Measurements from ENCODE around the gene MAPKAP1.
"Not testable (repeated sequence)": the region's sequence is repeated elsewhere in the genome, so short reads cannot be mapped to it uniquely, and the experiment has no call there.

MAPKAP1 gene

GRCh38 chr9:125411171-125411756, 295.7 kb downstream of the MAPKAP1 start:
- no peak for DNase-seq (ENCODE audit: low read depth in 2 of 2)

- DNase-seq (ENCODE audit: low read depth in 2 of 2), result no peak
Measured at GRCh38 chr9:125410522-125410894, 296.5 kb downstream of the MAPKAP1 start.

GRCh38 chr9:125409637-125410521, 297.1 kb downstream of the MAPKAP1 start:
- peak in 1 of 2 donors; percentile 7 for DNase-seq (ENCODE audit: low read depth in 2 of 2)

GRCh38 chr9:125409217-125409636, 297.8 kb downstream of the MAPKAP1 start:
- DNase-seq (ENCODE audit: low read depth in 2 of 2), result no peak

- peak; percentile 73 to 82 for DNase-seq (ENCODE audit: low read depth in 2 of 2)
Measured at GRCh38 chr9:125407974-125408900, 298.8 kb downstream of the MAPKAP1 start.

- no peak for DNase-seq (ENCODE audit: low read depth in 2 of 2)
Measured at GRCh38 chr9:125407432-125407973, 299.5 kb downstream of the MAPKAP1 start.

GRCh38 chr9:125406810-125407087, 300.3 kb downstream of the MAPKAP1 start:
- DNase-seq (ENCODE audit: low read depth in 2 of 2), result no peak

- no peak for DNase-seq (ENCODE audit: low read depth in 2 of 2)
Measured at GRCh38 chr9:125405938-125406809, 300.8 kb downstream of the MAPKAP1 start.

- no peak for DNase-seq (ENCODE audit: low read depth in 2 of 2)
Measured at GRCh38 chr9:125404733-125405132, 302.3 kb downstream of the MAPKAP1 start.

- DNase-seq (ENCODE audit: low read depth in 2 of 2), result no peak
Measured at GRCh38 chr9:125400725-125401716, 306.0 kb downstream of the MAPKAP1 start.

GRCh38 chr9:125400232-125400631, 306.8 kb downstream of the MAPKAP1 start:
- not testable (repeated sequence) for DNase-seq (ENCODE audit: low read depth in 2 of 2)

- DNase-seq (ENCODE audit: low read depth in 2 of 2), result no peak
Measured at GRCh38 chr9:125399666-125400065, 307.3 kb downstream of the MAPKAP1 start.

- DNase-seq (ENCODE audit: low read depth in 2 of 2), result no peak
Measured at GRCh38 chr9:125399165-125399564, 307.8 kb downstream of the MAPKAP1 start.

GRCh38 chr9:125398243-125398642, 308.8 kb downstream of the MAPKAP1 start:
- DNase-seq (ENCODE audit: low read depth in 2 of 2), result no peak

GRCh38 chr9:125397736-125398135, 309.3 kb downstream of the MAPKAP1 start:
- no peak for DNase-seq (ENCODE audit: low read depth in 2 of 2)

GRCh38 chr9:125396799-125397198, 310.2 kb downstream of the MAPKAP1 start:
- no peak for DNase-seq (ENCODE audit: low read depth in 2 of 2)

- no peak for DNase-seq (ENCODE audit: low read depth in 2 of 2)
Measured at GRCh38 chr9:125393426-125393825, 313.6 kb downstream of the MAPKAP1 start.

- no peak for DNase-seq (ENCODE audit: low read depth in 2 of 2)
Measured at GRCh38 chr9:125391704-125392103, 315.3 kb downstream of the MAPKAP1 start.

- DNase-seq (ENCODE audit: low read depth in 2 of 2), result no peak
Measured at GRCh38 chr9:125388978-125389377, 318.0 kb downstream of the MAPKAP1 start.

Measured in stimulated activated CD4-positive, alpha-beta T cell treated with anti-CD3 and anti-CD28 coated beads, Interleukin-1b, Interleukin-23, amount 100 ng/mL, for 4 hours (primary cell).